Measurements from ENCODE around the gene ADAMTSL3. TPM values are rescaled to one million over a fixed set of nuclear protein-coding genes. Genes with fewer than 3 reads are reported as not detected.

The ADAMTSL3 gene
- total and polyA plus RNA-seq, 2 of the 4 experiments (the other 2 are of a cell fraction), result under 0.01 to 0.02 TPM

DNA sequence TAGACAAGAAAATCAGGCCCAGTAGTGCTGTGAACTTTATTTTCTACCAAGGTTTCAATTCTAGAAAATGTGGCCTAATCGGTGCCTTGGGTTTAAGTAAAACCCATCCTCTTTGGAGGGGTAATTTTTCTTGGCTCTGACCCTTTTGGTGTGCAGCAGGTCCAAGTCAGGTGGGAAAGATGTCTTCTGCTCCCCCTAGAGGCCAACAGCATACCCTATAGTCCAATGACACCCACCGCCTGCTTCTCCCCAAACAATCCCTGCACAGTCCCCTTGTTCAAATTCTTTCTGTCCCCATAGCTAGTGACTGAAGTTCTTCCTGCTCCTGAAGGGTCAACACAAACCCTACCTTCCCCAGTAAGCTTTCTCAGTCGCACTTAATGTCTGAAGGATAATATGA lies 319.9 kb downstream of the ADAMTSL3 start:
- Histone ChIP-seq H3K9me1 (ENCODE audit: insufficient read depth, low read length) (no peaks in the 10 kb centered on the region), H2AK9ac (replicated peaks; ENCODE audit: low read depth, low read length, poor library complexity) (no peak overlapping the region), H3K27me3 (ENCODE audit: control insufficient read depth, insufficient read depth, low read length) (no peaks in the 10 kb centered on the region), H4K5ac (ENCODE audit: low read depth, low read length) (no peak overlapping the region), H3K4me3 (ENCODE audit: insufficient read depth, low read depth, low read length) (no peak overlapping the region), H3K9ac (ENCODE audit: low read depth, low read length) (no peak overlapping the region), H3K56ac (ENCODE audit: extremely low read depth, insufficient read depth, low read length) (no peak overlapping the region), H4K91ac (ENCODE audit: insufficient read depth, low read depth, low read length) (no peak overlapping the region), H3K14ac (replicated peaks; ENCODE audit: low read depth, low read length) (no peak overlapping the region), H2BK20ac (ENCODE audit: low read depth, low read length) (no peak overlapping the region), H4K8ac (ENCODE audit: low read depth in 2 of 2, low read length in 2 of 2) (no peak overlapping the region), H2BK15ac (ENCODE audit: low read depth, low read length) (no peak overlapping the region), H2AFZ (replicated peaks; ENCODE audit: low read length, poor library complexity) (no peak overlapping the region), H3K9me3 (ENCODE audit: control insufficient read depth, insufficient read depth, low read length) (peaks cover 13% of the 10 kb centered on the region), H3K79me1 (ENCODE audit: low read depth in 1 of 2, low read length in 2 of 2) (no peaks in the 10 kb centered on the region), H3K18ac (ENCODE audit: low read depth, low read length) (no peak overlapping the region), H3K23ac (ENCODE audit: low read depth, low read length) (no peak overlapping the region), H3K27ac (ENCODE audit: insufficient read depth, low read length) (no peak overlapping the region), H2AK5ac (ENCODE audit: low read depth, low read length) (no peak overlapping the region), H2BK120ac (ENCODE audit: low read depth, low read length) (no peak overlapping the region), H3K36me3 (ENCODE audit: control insufficient read depth, insufficient read depth, low read length) (no peaks in the 10 kb centered on the region), H2BK5ac (ENCODE audit: low read depth, low read length, poor library complexity, severe bottlenecking) (no peak overlapping the region), H3K4me1 (ENCODE audit: control insufficient read depth, insufficient read depth, low read length) (no peaks in the 10 kb centered on the region), H3K4ac (ENCODE audit: low read depth, low read length) (no peak overlapping the region), H4K20me1 (ENCODE audit: insufficient read depth, low read length) (no peaks in the 10 kb centered on the region; the same call in 1 of the 2 replicates), H3K4me2 (ENCODE audit: low read depth, low read length) (no peak overlapping the region)
- ChIA-PET CTCF (no interaction called here), POLR2A (ENCODE audit: unreplicated experiment) (no interaction called here)
- in situ Hi-C loops (cut with MboI; ENCODE audit: low sequenced_read_pairs), result no loop called here
- no TSS peak for BruUV-seq (replicated peaks)
- TF ChIP-seq RAD21 (IDR thresholded peaks at IDR 0.05; ENCODE audit: low read length), result no peak
- TF ChIP-seq, protein P1, sequence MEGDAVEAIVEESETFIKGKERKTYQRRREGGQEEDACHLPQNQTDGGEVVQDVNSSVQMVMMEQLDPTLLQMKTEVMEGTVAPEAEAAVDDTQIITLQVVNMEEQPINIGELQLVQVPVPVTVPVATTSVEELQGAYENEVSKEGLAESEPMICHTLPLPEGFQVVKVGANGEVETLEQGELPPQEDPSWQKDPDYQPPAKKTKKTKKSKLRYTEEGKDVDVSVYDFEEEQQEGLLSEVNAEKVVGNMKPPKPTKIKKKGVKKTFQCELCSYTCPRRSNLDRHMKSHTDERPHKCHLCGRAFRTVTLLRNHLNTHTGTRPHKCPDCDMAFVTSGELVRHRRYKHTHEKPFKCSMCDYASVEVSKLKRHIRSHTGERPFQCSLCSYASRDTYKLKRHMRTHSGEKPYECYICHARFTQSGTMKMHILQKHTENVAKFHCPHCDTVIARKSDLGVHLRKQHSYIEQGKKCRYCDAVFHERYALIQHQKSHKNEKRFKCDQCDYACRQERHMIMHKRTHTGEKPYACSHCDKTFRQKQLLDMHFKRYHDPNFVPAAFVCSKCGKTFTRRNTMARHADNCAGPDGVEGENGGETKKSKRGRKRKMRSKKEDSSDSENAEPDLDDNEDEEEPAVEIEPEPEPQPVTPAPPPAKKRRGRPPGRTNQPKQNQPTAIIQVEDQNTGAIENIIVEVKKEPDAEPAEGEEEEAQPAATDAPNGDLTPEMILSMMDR (conservative IDR thresholded peaks at IDR 0.05; ENCODE audit: low read depth, low read length), result 0 out of 2 replicates have a peak, but pooled peaks have one; percentile 7
- DNase-seq (peak; percentile 4), ATAC-seq (ENCODE audit: low read depth) (no peak)
- dilution Hi-C loops (cut with HindIII; ENCODE audit: low sequenced_read_pairs, unreplicated experiment), result no loop called here
- intact Hi-C loops (cut with micrococcal nuclease), result no loop called here
- WGBS, 2 experiments (ENCODE audit: extremely low coverage in 2 of 2, insufficient read length in 1 of 2), result no CpG with 5 or more reads among the region's 3 CpGs
